ENCODE measurements around the gene FAH. TPM values are rescaled to one million over a fixed set of nuclear protein-coding genes. Genes with fewer than 3 reads are reported as not detected.

The FAH gene
- total RNA-seq, 1 experiment from 2014 or later = 21.5 TPM

GRCh38 chr15:80151148-80151547 is 1.7 kb upstream of the FAH start:
- Histone ChIP-seq H2AK5ac (ENCODE audit: insufficient read length, low read length) (no peak overlapping the region), H3K9me3 (ENCODE audit: control insufficient read depth, low read depth, low read length) (no peaks in the 10 kb centered on the region), H3K79me1 (ENCODE audit: insufficient read depth, low read depth, low read length, poor library complexity, severe bottlenecking) (no peaks in the 10 kb centered on the region), H3K4ac (ENCODE audit: low read depth, low read length) (no peak overlapping the region), H3K79me2 (ENCODE audit: insufficient read depth, low read length) (no peaks in the 10 kb centered on the region), H4K91ac (ENCODE audit: insufficient read length, low read depth, low read length) (no peak overlapping the region), H3K9ac (ENCODE audit: extremely low read depth, insufficient read length, low read length) (no peak overlapping the region), H3K4me1 (ENCODE audit: insufficient read depth, low read length) (no peaks in the 10 kb centered on the region; the same call in 1 of the 2 replicates), H4K8ac (replicated peaks; ENCODE audit: insufficient read length, low read depth, low read length) (no peak overlapping the region), H2BK20ac (ENCODE audit: low read depth, low read length, poor library complexity, severe bottlenecking) (no peak overlapping the region), H3K23me2 (ENCODE audit: insufficient read length, low read depth, low read length, poor library complexity, severe bottlenecking) (peaks cover 11% of the 10 kb centered on the region), H3K14ac (ENCODE audit: insufficient read depth, low read length) (no peak overlapping the region; the same call in 1 of the 2 replicates), H3K27me3 (ENCODE audit: insufficient read depth, low read length) (no peaks in the 10 kb centered on the region), H3T11ph (ENCODE audit: low read length) (no peak overlapping the region), H3K56ac (ENCODE audit: insufficient read length, low read depth, low read length) (no peak overlapping the region), H2AFZ (ENCODE audit: low read length) (no peak overlapping the region), H2BK120ac (ENCODE audit: low read depth, low read length, poor library complexity, severe bottlenecking) (no peak overlapping the region), H3K4me2 (ENCODE audit: insufficient read depth, insufficient read length, low read length) (no peak overlapping the region), H3K23ac (ENCODE audit: insufficient read length, low read depth, low read length) (no peak overlapping the region), H4K5ac (ENCODE audit: insufficient read length, low read depth, low read length) (no peak overlapping the region), H2BK5ac (ENCODE audit: insufficient read length, low read length) (no peak overlapping the region), H2BK12ac (ENCODE audit: insufficient read length, low read depth, low read length) (no peak overlapping the region), H2BK15ac (ENCODE audit: low read depth, low read length) (no peak overlapping the region), H3K18ac (ENCODE audit: insufficient read length, low read depth, low read length) (no peak overlapping the region), H3K27ac (ENCODE audit: insufficient read length, low read depth, low read length) (no peak overlapping the region), H4K20me1 (ENCODE audit: control insufficient read depth, insufficient read depth, insufficient read length) (no peaks in the 10 kb centered on the region)
- H3K9me3 Mint-ChIP-seq = no peaks in the 10 kb centered on the region; a peak in 1 of 5 replicates
- no peak for DNase-seq
- WGBS (ENCODE audit: extremely low coverage, insufficient read length, low lambda C conversion rate) = no CpG with 5 or more reads among the region's 6 CpGs
- peaks cover 0 to 3% (median 0%) of the 10 kb centered on the region in 3 experiments; a peak in 2 of 7 replicates for H3K36me3 Mint-ChIP-seq (ENCODE audit: insufficient read depth in 1 of 3, low read depth in 3 of 3)
- H3K4me3 Mint-ChIP-seq = no peak overlapping the region
- H3K27me3 Mint-ChIP-seq (ENCODE audit: low read depth) = peaks cover 11% of the 10 kb centered on the region
- no peak for TF ChIP-seq CTCF (conservative IDR thresholded peaks at IDR 0.05)
- H3K4me1 Mint-ChIP-seq = peaks cover 29 to 33% of the 10 kb centered on the region in 2 experiments
- H3K27ac Mint-ChIP-seq = no peak overlapping the region; a peak in 1 of 7 replicates

All from H9 (cell line).